Measurements from ENCODE around the gene CNN2. TPM values are rescaled to one million over a fixed set of nuclear protein-coding genes. Genes with fewer than 3 reads are reported as not detected.

CNN2 gene
- total and polyA plus RNA-seq, 2 of the 4 experiments (the other 2 are of a cell fraction) = 272 to 395 TPM

- no peak for ATAC-seq (ENCODE audit: low read depth)
- no peaks in the 10 kb centered on the region for H3K4me1 ChIP-seq (ENCODE audit: control insufficient read depth, insufficient read depth, low read length)
- H4K8ac ChIP-seq (ENCODE audit: low read depth in 2 of 2, low read length in 2 of 2) = no peak overlapping the region
- no peak overlapping the region for H3K56ac ChIP-seq (ENCODE audit: extremely low read depth, insufficient read depth, low read length)
- no peak overlapping the region for H3K18ac ChIP-seq (ENCODE audit: low read depth, low read length)
- H2BK5ac ChIP-seq (ENCODE audit: low read depth, low read length, poor library complexity, severe bottlenecking) = no peak overlapping the region
- H4K5ac ChIP-seq (ENCODE audit: low read depth, low read length) = no peak overlapping the region
- dilution Hi-C loops (cut with HindIII; ENCODE audit: low sequenced_read_pairs, unreplicated experiment) (no loop called here), in situ Hi-C loops (cut with MboI; ENCODE audit: low sequenced_read_pairs) (no loop called here), intact Hi-C loops (cut with micrococcal nuclease) (no loop called here)
- H2BK15ac ChIP-seq (ENCODE audit: low read depth, low read length) = no peak overlapping the region
- H2AK9ac ChIP-seq (replicated peaks; ENCODE audit: low read depth, low read length, poor library complexity) = no peak overlapping the region
- H3K36me3 ChIP-seq (ENCODE audit: control insufficient read depth, insufficient read depth, low read length) = no peaks in the 10 kb centered on the region
- H3K14ac ChIP-seq (replicated peaks; ENCODE audit: low read depth, low read length) = no peak overlapping the region
- no peak overlapping the region for H3K23ac ChIP-seq (ENCODE audit: low read depth, low read length)
- ChIA-PET CTCF (interaction anchor here (0.6 to 0.7 kb wide), 2 partner anchors 9 to 32 kb away, joined by 3 to 4 read pairs; no protein-coding TSS in a partner anchor), POLR2A (ENCODE audit: unreplicated experiment) (no interaction called here)
- no peak overlapping the region for H2BK20ac ChIP-seq (ENCODE audit: low read depth, low read length)
- peaks cover 2% of the 10 kb centered on the region; the same call in 1 of the 2 replicates for H3K9me3 ChIP-seq (ENCODE audit: control insufficient read depth, insufficient read depth, low read length)
- no peak overlapping the region for H3K4me3 ChIP-seq (ENCODE audit: insufficient read depth, low read depth, low read length)
- no peak for DNase-seq
- no peaks in the 10 kb centered on the region for H3K79me1 ChIP-seq (ENCODE audit: low read depth in 1 of 2, low read length in 2 of 2)
- no peak overlapping the region for H2BK120ac ChIP-seq (ENCODE audit: low read depth, low read length)
- TF ChIP-seq BHLHE40 (IDR thresholded peaks at IDR 0.05; ENCODE audit: low read depth, low read length) (no peak), RFX5 (IDR thresholded peaks at IDR 0.05; ENCODE audit: low read depth, low read length) (no peak), MAZ (IDR thresholded peaks at IDR 0.05; ENCODE audit: borderline replicate concordance, low read depth, low read length) (no peak), MXI1 (IDR thresholded peaks at IDR 0.05; ENCODE audit: borderline replicate concordance, low read depth, low read length) (no peak), POLR2A (IDR thresholded peaks at IDR 0.05; ENCODE audit: low read depth, low read length) (no peak), CTCF (conservative IDR thresholded peaks at IDR 0.05; ENCODE audit: low read depth, low read length) (no peak), ELK1 (IDR thresholded peaks at IDR 0.05; ENCODE audit: borderline replicate concordance, low read depth, low read length) (no peak), SMC3 (IDR thresholded peaks at IDR 0.05; ENCODE audit: low read depth, low read length) (no peak), RAD21 (IDR thresholded peaks at IDR 0.05; ENCODE audit: low read length) (no peak), CEBPB (IDR thresholded peaks at IDR 0.05; ENCODE audit: low read depth, low read length) (no peak)
- H3K27me3 ChIP-seq (ENCODE audit: control insufficient read depth, insufficient read depth, low read length) = no peaks in the 10 kb centered on the region
- H3K27ac ChIP-seq (ENCODE audit: insufficient read depth, low read length) = no peak overlapping the region
- BruUV-seq (replicated peaks) = no TSS peak
- no peak overlapping the region for H3K4me2 ChIP-seq (ENCODE audit: low read depth, low read length)
- no peaks in the 10 kb centered on the region for H4K20me1 ChIP-seq (ENCODE audit: insufficient read depth, low read length)
- H3K4ac ChIP-seq (ENCODE audit: low read depth, low read length) = no peak overlapping the region
- H3K9ac ChIP-seq (ENCODE audit: low read depth, low read length) = no peak overlapping the region
- H4K91ac ChIP-seq (ENCODE audit: insufficient read depth, low read depth, low read length) = no peak overlapping the region
- WGBS, 2 experiments (ENCODE audit: extremely low coverage in 2 of 2, insufficient read length in 1 of 2) = 87% methylated on average over 39 of the region's 45 CpGs; no CpG with 5 or more reads in 1 of the 2 experiments
- no peak overlapping the region for H2AK5ac ChIP-seq (ENCODE audit: low read depth, low read length)
- H3K9me1 ChIP-seq (ENCODE audit: insufficient read depth, low read length) = no peaks in the 10 kb centered on the region
- H2AFZ ChIP-seq (replicated peaks; ENCODE audit: low read length, poor library complexity) = no peak overlapping the region
Observed at GRCh38 chr19:1079566-1080111, 53.2 kb downstream of the CNN2 start.
